Hindlimb muscle (tissue), 1 donor: Measurements from ENCODE around the gene BBX. TPM values are rescaled to one million over a fixed set of nuclear protein-coding genes. Genes with fewer than 3 reads are reported as not detected.
"Not testable (repeated sequence)": the region's sequence is repeated elsewhere in the genome, so short reads cannot be mapped to it uniquely, and the experiment has no call there.

Source experiments
- DNase-seq: peaks from one replicate; pipeline ENCODE4 v3.0.0-alpha.2; 2013
- polyA plus RNA-seq: library from polyadenylated mRNA; unstranded; fragments of 120-200 nt; gene quantifications from one replicate; pipeline ENCODE4 v1.2.1, GENCODE V29; 2013; ENCODE audit not compliant: insufficient read length

Gene BBX
- polyA plus RNA-seq, 1 donor: 41.6 TPM

- DNase-seq: no peak
Measured at GRCh38 chr3:107810171-107811071, 287.7 kb downstream of the BBX start.

DNA sequence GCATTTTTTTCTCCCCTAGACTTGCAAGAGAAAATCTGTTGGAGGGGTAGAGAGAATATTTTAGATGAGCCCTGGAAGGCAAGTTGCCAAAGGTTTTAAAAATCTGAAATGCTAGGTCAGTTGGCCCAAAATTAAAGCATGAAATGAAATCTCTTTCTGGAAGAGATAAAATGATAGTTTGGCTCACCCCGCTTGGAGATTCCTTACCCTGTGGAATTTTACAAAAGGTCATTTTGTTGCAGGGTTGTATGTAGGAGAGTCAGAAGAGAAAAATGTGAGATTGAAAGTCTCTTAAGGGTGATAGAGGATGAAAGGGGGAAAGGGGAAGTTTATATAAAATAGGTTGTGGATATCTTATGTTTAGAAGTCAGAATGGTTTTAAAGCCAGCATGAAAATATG is 290.3 kb downstream of the BBX start:
- DNase-seq: no peak

DNA sequence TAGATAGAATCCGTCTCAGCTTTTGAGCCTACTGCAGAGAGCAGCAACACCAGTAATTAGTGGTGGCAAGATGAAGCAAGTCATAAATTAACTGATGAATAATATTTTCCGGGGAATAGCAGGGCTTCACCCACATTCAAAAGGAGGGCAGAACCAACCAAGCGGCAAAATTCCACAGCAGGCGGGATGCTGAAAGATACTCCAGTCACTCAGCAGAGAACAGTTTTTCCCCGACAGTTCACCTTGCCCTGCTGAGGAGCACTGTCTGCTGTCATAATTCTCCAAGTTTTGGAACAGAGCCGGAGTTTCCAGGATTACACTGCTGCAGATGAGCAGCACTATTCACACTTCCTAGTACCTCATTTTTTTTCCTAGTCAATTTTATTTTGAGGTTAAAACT is 293.3 kb downstream of the BBX start:
- peak; percentile 31 for DNase-seq

DNA sequence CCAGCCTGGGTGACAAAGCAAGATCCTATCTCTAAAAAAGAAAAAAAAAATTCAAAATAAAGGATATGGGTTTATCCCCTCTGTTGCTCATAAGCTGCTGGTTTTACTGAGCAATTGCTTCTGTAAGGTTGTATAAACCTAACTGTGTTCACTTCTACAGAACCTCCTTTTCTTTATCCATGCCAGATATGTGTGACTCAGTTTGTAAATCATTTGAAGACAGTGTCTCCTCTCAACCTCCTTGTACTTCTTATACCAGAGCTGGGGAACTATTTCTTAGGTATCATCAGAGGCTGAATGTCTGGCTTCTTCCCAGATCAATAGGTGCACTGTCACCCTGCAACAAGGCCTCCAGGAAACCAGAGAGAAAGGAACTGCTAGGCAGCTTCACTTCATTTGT is 294.3 kb downstream of the BBX start:
- no peak for DNase-seq

DNA sequence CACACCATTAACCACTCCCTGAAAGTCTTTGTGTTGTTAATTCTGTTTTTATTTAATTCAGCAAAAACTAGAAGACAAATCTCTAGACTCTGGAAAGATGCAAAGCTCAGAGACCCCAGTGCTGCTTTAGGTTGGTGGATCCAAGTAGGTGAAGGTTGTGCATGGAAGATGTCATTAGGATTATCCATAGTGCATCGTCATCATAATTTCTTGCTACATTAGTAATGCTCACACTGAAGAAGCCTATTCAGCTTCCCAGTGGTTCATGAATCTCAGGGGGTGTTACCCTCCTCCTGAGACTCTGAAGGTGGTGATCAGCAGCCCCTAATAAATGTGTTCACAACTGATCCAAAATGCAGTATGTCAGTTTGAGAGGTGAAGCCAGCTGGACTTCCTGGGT is 295.3 kb downstream of the BBX start:
- no peak for DNase-seq

- no peak for DNase-seq
Measured at GRCh38 chr3:107819656-107820055, 296.9 kb downstream of the BBX start.

- DNase-seq: no peak
Measured at GRCh38 chr3:107822308-107822707, 299.5 kb downstream of the BBX start.

DNA sequence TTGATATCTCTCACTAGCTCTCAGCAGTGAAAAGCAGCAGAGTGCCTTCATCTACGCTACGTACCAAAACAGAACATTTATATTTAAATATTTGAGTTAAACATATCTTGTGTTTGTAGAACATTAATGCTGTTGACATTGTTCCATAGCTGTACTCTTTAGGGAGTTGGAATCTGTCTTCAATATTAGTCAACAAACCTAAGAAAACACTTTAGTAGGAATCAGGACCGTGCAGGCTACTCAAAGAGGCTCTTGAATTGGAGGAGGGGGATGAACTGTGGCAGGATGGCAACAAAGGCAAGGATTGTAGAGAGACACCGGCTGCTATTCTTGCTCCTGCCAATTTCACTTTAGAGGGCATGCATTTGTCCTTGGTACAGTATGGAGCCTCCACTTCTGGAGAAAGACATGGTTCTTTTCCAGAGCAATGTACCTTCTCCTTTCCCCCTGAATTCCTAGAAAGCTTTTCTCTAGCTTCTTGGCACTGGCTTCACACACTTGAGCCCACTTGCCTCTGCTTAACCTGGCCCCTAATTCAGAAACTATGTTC is 302.1 kb downstream of the BBX start:
- DNase-seq: no peak

GRCh38 chr3:107825556-107825955 is 302.8 kb downstream of the BBX start:
- DNase-seq: no peak

GRCh38 chr3:107826727-107827126 is 304.0 kb downstream of the BBX start:
- DNase-seq: no peak

GRCh38 chr3:107829185-107829584 is 306.4 kb downstream of the BBX start:
- DNase-seq: no peak

DNA sequence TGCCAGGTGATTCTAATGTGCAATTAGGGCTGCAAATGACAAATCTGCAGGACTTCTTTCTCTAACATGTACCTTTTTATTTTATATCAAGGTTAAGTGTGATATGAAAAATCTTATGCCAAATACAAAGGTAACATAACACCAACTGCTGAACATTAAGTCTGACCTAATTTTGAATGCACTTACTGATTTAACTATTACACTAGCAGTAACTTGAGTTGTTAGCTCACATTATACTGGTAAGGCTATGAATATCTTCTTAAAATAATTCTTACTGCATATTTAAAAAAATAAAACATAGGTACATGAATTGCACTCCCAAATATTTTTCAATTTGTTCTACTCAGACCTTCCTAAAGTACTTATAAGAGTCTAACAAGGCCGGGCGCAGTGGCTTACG is 308.8 kb downstream of the BBX start:
- DNase-seq: no peak

- no peak for DNase-seq
Measured at GRCh38 chr3:107833043-107833442, 310.3 kb downstream of the BBX start.

GRCh38 chr3:107833722-107834416 is 311.1 kb downstream of the BBX start:
- no peak for DNase-seq

- DNase-seq: not testable (repeated sequence)
Measured at GRCh38 chr3:107835001-107835400, 312.2 kb downstream of the BBX start.

- no peak for DNase-seq
Measured at GRCh38 chr3:107837895-107838612, 315.3 kb downstream of the BBX start.

DNA sequence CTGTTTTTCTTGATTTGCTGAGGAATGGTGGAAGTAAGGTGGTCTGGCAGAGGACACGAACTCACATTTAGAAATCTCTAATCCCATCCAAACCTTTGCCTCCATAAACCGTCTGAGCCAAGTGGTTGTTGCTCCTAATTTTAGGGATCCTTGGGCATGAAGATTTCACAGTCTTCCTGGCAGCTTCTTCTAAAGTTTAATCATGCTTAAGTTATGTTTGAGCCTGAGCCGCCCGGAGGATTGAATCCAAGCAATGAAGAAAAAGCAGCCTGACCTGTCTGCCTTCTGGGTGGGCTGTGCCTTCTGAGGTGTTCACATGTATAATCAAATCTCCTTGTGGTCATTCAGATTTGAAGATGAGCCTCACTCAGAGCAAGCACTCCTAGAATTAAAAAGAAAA is 319.1 kb downstream of the BBX start:
- DNase-seq: no peak

- no peak for DNase-seq
Measured at GRCh38 chr3:107842940-107843339, 320.2 kb downstream of the BBX start.

- DNase-seq: no peak
Measured at GRCh38 chr3:107845380-107846278, 322.9 kb downstream of the BBX start.

DNA sequence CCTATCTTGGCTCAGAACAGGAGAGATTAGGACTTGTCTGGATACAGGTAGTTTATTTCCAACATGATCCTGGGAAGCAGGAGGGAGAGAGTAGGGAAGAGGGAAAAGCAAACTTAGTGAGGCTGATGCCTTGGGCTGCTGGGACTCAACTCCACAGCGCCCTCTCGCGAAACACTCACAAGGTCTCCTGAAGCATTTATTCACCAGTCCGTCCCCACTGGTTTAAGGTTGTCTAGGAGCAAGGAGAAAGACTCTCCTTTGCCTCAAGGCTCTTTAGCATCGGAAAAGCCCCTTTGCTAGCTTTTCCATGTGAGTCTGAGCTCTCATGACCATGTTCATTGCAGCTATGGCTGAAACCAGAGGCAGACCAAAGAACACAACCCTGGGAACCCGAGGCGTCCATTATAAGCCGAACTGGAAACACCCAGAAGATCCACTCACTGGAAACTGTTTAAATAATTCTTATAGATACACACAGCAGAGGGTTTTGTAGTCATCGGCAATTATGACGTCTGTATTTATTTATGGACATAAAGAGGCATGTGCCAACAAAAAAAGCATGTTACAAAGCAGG is 323.6 kb downstream of the BBX start:
- DNase-seq: peak; percentile 26

- no peak for DNase-seq
Measured at GRCh38 chr3:107847791-107848190, 325.0 kb downstream of the BBX start.
